Measurements from ENCODE around the gene IFI6.
"Not testable (repeated sequence)": the region's sequence is repeated elsewhere in the genome, so short reads cannot be mapped to it uniquely, and the experiment has no call there.

The IFI6 gene

DNA sequence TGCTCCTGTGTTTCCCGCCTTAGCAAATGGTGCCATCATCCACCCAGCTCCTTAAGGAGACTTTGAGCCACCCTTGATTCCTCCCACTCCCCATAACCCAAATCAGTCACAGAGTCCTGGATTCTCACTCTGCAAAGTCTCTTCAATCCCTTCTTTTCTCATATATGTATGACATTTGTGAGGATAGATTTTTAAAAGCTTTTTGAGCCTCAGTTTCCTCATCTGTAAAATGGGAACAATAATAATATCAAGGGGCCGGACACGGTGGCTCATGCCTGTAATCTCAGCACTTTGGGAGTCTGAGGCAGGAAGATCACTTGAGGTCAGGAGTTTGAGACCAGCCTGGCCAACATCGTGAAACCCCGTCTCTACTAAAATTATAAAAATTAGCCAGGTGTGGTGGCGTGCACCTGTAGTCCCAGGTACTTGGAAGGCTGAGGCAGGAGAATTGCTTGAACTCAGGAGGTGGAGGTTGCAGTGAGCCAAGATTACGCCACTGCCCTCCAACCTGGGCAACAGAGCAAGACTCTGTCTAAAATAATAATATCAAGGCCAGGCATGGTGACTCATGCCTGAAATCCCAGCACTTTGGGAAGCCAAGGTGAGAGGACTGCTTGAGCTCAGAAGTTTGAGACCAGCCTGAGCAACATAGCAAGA, 52.1 kb downstream of the IFI6 start:
- Mint-ChIP-seq H3K27ac (peak overlapping the region; percentile 67), H3K4me1 (ENCODE audit: low read depth) (peaks cover 34% of the 10 kb centered on the region)
- H3K9me3 Mint-ChIP-seq; H3K27me3 Mint-ChIP-seq (ENCODE audit: low read depth); H3K4me3 Mint-ChIP-seq; H3K36me3 Mint-ChIP-seq (ENCODE audit: low read depth): not testable (repeated sequence)

DNA sequence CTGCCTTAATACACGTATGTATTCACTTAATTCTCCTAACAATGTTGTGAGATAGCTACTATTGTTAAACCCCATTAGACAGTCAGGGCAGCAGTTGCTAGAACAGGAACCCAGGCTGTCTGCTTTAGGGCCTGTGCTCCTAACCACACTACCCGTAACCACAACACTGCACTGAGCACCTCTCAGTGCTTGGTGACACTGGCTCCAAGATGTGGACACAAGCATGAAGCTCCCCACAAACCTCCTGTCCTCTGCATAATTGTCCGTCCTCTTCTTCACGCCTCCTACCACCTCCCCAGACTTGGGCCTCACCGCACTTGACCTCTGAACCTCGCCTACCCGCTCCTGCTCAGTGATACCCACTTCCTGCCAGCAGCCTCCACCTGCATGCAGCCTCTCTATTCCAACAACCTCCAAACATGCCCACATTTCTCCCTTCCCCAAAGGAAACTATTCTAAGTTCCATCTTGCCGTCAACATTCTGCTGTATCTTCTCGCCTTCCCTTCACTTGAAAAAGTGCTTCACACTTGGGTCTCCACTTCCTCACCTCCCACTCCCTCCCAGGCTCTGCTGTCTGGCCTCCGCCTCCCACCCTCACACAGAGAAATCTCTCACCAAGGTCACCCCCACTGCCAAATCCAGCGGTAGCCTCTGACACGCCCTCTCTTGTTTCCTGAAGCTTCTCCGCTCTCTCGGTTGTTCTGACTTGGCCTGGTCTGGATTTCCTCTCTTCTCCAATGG, 53.5 kb downstream of the IFI6 start:
- H3K4me1 Mint-ChIP-seq (ENCODE audit: low read depth) = peaks cover 44% of the 10 kb centered on the region
- H3K36me3 Mint-ChIP-seq (ENCODE audit: low read depth) = peaks cover 2% of the 10 kb centered on the region
- no peaks in the 10 kb centered on the region for H3K27me3 Mint-ChIP-seq (ENCODE audit: low read depth)
- no peaks in the 10 kb centered on the region for H3K9me3 Mint-ChIP-seq
- peak overlapping the region; percentile 89 for H3K27ac Mint-ChIP-seq
- peak overlapping the region; percentile 55 for H3K4me3 Mint-ChIP-seq

DNA sequence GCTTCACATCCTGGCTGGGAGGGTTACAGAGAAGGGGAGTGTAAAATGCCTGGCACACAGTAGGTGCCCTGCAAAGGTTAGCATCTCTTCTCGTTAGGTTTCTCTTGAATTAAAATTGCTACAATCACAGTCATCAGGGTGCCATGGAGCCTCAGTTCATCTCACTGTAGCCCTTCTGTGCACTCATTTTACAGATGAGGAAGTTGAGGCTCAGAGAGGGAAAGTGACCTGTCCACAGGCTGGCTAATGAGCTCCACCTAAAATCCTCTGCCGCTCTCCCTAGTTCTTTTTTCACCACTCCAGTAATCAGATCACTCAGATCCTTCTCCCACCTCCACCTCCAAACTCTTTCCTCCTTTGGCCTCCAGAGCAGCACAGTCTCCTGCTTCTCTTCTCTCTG, 54.6 kb downstream of the IFI6 start:
- H3K27ac Mint-ChIP-seq = peak overlapping the region; percentile 89
- H3K27me3 Mint-ChIP-seq (ENCODE audit: low read depth) = no peaks in the 10 kb centered on the region
- H3K36me3 Mint-ChIP-seq (ENCODE audit: low read depth) = peaks cover 2% of the 10 kb centered on the region
- H3K9me3 Mint-ChIP-seq = no peaks in the 10 kb centered on the region
- no peak overlapping the region for H3K4me3 Mint-ChIP-seq
- peaks cover 39% of the 10 kb centered on the region for H3K4me1 Mint-ChIP-seq (ENCODE audit: low read depth)

DNA sequence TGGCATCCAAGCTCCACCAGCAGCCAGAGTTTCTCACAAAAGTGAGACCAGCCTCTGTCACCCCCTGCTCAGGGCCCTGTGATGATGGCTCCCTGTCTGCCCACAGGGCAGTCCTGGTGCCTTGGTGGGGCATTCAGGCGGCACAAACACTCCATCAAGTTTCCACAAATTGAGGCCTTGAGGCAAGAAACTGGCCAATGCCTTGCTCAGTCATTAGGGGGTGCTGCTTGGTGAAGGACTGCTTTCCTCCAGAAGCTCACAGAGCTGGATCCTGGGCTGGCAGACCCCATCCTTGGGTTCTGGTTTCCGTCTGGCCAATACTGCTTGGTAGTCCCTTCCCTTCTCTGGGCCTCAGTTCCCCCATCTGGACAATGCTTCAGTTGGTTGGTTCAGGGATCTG, 55.6 kb downstream of the IFI6 start:
- Mint-ChIP-seq H3K9me3 (no peaks in the 10 kb centered on the region), H3K4me1 (ENCODE audit: low read depth) (peaks cover 39% of the 10 kb centered on the region), H3K27ac (peak overlapping the region; percentile 34), H3K27me3 (ENCODE audit: low read depth) (no peaks in the 10 kb centered on the region), H3K4me3 (no peak overlapping the region), H3K36me3 (ENCODE audit: low read depth) (peaks cover 2% of the 10 kb centered on the region)
